GM19395 (cell line): ENCODE measurements around the gene SYT8.
A peak's percentile ranks its signal among the peaks of the same experiment; 100 is the strongest.
"Not testable (repeated sequence)": the region's sequence is repeated elsewhere in the genome, so short reads cannot be mapped to it uniquely, and the experiment has no call there.

Experiments used
- ATAC-seq: cut with Tn5 transposase; IDR thresholded peaks from one replicate; pipeline ENCODE4 v1.9.1; 2021; ENCODE audit warnings: mild to moderate bottlenecking, moderate library complexity; ENCODE audit not compliant: unreplicated experiment

The SYT8 gene

GRCh38 chr11:1871531-1871930 lies 36.7 kb downstream of the SYT8 start:
- ATAC-seq: no peak

GRCh38 chr11:1872267-1872985 lies 37.6 kb downstream of the SYT8 start:
- no peak for ATAC-seq

- ATAC-seq: no peak
Measured at GRCh38 chr11:1873048-1873812, 38.4 kb downstream of the SYT8 start.

- not testable (repeated sequence) for ATAC-seq
Measured at GRCh38 chr11:1873813-1874150, 39.0 kb downstream of the SYT8 start.

GRCh38 chr11:1874441-1875092 lies 39.8 kb downstream of the SYT8 start:
- ATAC-seq: not testable (repeated sequence)

GRCh38 chr11:1875093-1875850 lies 40.5 kb downstream of the SYT8 start:
- ATAC-seq: no peak

- ATAC-seq: not testable (repeated sequence)
Measured at GRCh38 chr11:1875851-1876301, 41.1 kb downstream of the SYT8 start.

- ATAC-seq: no peak
Measured at GRCh38 chr11:1876361-1877063, 41.7 kb downstream of the SYT8 start.

GRCh38 chr11:1877211-1878136 lies 42.7 kb downstream of the SYT8 start:
- no peak for ATAC-seq

- no peak for ATAC-seq
Measured at GRCh38 chr11:1878137-1879031, 43.6 kb downstream of the SYT8 start.

- ATAC-seq: no peak
Measured at GRCh38 chr11:1879342-1879940, 44.7 kb downstream of the SYT8 start.

- ATAC-seq: no peak
Measured at GRCh38 chr11:1879941-1880720, 45.3 kb downstream of the SYT8 start.

GRCh38 chr11:1880746-1881441 lies 46.1 kb downstream of the SYT8 start:
- no peak for ATAC-seq

- ATAC-seq: no peak
Measured at GRCh38 chr11:1881442-1882264, 46.9 kb downstream of the SYT8 start.

- ATAC-seq: peak; percentile 52
Measured at GRCh38 chr11:1882265-1883238, 47.8 kb downstream of the SYT8 start.
